Erythroblast (primary cell): Measurements from ENCODE around the gene MTREX.

ENCODE experiments used
- DNase-seq, 2 experiments: peaks; one replicate each; lab custom pipeline; 2025; lab: John Stamatoyannopoulos, UW
- GATA1 ChIP-seq: IDR thresholded peaks from 2 replicates; pipeline ENCODE4 v1.6.1; 2011; ENCODE audit warnings: low read depth, mild to moderate bottlenecking, control low read depth, low read length, moderate library complexity
- POLR2A ChIP-seq: IDR thresholded peaks from 2 replicates; pipeline ENCODE4 v1.6.1; 2011; ENCODE audit warnings: mild to moderate bottlenecking, low read length

The MTREX gene

GRCh38 chr5:55338092-55338613 lies 30.4 kb downstream of the MTREX start:
- DNase-seq = no peak
- TF ChIP-seq GATA1 (no peak), POLR2A (no peak)

GRCh38 chr5:55338810-55339243 lies 31.0 kb downstream of the MTREX start:
- no peak for TF ChIP-seq GATA1
- no peak for TF ChIP-seq POLR2A
- no peak for DNase-seq

- TF ChIP-seq GATA1 (no peak), POLR2A (no peak)
- no peak for DNase-seq
Measured at GRCh38 chr5:55343107-55343506, 35.3 kb downstream of the MTREX start.

- no peak for DNase-seq
- no peak for TF ChIP-seq GATA1
- TF ChIP-seq POLR2A = no peak
Measured at GRCh38 chr5:55343609-55344008, 35.8 kb downstream of the MTREX start.

- no peak for TF ChIP-seq POLR2A
- no peak for TF ChIP-seq GATA1
- peak; percentile 67 to 84 for DNase-seq
Measured at GRCh38 chr5:55344392-55344992, 36.7 kb downstream of the MTREX start.

GRCh38 chr5:55345327-55345726 lies 37.5 kb downstream of the MTREX start:
- TF ChIP-seq GATA1 (no peak), POLR2A (no peak)
- no peak for DNase-seq

- no peak for TF ChIP-seq POLR2A
- no peak for TF ChIP-seq GATA1
- peak; percentile 26 to 52 for DNase-seq
Measured at GRCh38 chr5:55347786-55348185, 40.0 kb downstream of the MTREX start.

GRCh38 chr5:55350754-55351153 lies 43.0 kb downstream of the MTREX start:
- no peak for TF ChIP-seq POLR2A
- no peak for TF ChIP-seq GATA1
- no peak for DNase-seq

- DNase-seq = no peak
- TF ChIP-seq GATA1 (no peak), POLR2A (no peak)
Measured at GRCh38 chr5:55356896-55357295, 49.1 kb downstream of the MTREX start.

- no peak for DNase-seq
- TF ChIP-seq GATA1 (no peak), POLR2A (no peak)
Measured at GRCh38 chr5:55360190-55360589, 52.4 kb downstream of the MTREX start.

GRCh38 chr5:55363856-55364255 lies 56.1 kb downstream of the MTREX start:
- no peak for DNase-seq
- TF ChIP-seq POLR2A = no peak
- no peak for TF ChIP-seq GATA1

- TF ChIP-seq POLR2A (no peak), GATA1 (no peak)
- DNase-seq = no peak
Measured at GRCh38 chr5:55364537-55365055, 56.8 kb downstream of the MTREX start.

GRCh38 chr5:55370291-55370925 lies 62.6 kb downstream of the MTREX start:
- no peak for DNase-seq
- TF ChIP-seq POLR2A = no peak
- TF ChIP-seq GATA1 = no peak

GRCh38 chr5:55371145-55371544 lies 63.4 kb downstream of the MTREX start:
- TF ChIP-seq POLR2A = no peak
- no peak for TF ChIP-seq GATA1
- DNase-seq = no peak
